IMR-90 (cell line): Measurements from ENCODE around the gene OXER1. TPM values are rescaled to one million over a fixed set of nuclear protein-coding genes. Genes with fewer than 3 reads are reported as not detected.

ENCODE experiments used
- ATAC-seq: fragments of 200-7000 bp; cut with Tn5 transposase; 2 replicates; pipeline ENCODE4 v1.9.1; 2020; ENCODE audit warnings: low read depth, mild to moderate bottlenecking, moderate library complexity
- BruUV-seq: library from RNA; stranded (reverse); fragments of 400-500 nt; replicated peaks from 2 replicates; lab custom pipeline; 2021; lab: Mats Ljungman, UMichigan
- CTCF ChIA-PET: fragments of 300-600 bp; formaldehyde crosslinking; extraction: SDS; loops from one replicate; lab custom pipeline; 2021; ENCODE audit warnings: antibody characterized with exemption; lab: Yijun Ruan, JAX
- POLR2A ChIA-PET: fragments of 300-600 bp; sonication (Branson Sonifier 250); formaldehyde crosslinking; loops from one replicate; lab custom pipeline; 2022; ENCODE audit warnings: antibody characterized with exemption; ENCODE audit not compliant: unreplicated experiment; lab: Charles Lee
- DNase-seq: peaks from one replicate; pipeline ENCODE4 v3.0.0; 2013
- H2AFZ ChIP-seq: replicated peaks from 2 replicates; pipeline ENCODE3; 2013; ENCODE audit warnings: low read length, mild to moderate bottlenecking; ENCODE audit not compliant: poor library complexity
- H2AK5ac ChIP-seq: 2 replicates; pipeline ENCODE4 v1.6.1; 2013; ENCODE audit warnings: low read depth, low read length, inconsistent platforms
- H2AK9ac ChIP-seq: replicated peaks from 2 replicates; pipeline ENCODE3; 2013; ENCODE audit warnings: mild to moderate bottlenecking, low read depth, low read length, moderate library complexity; ENCODE audit not compliant: poor library complexity
- H2BK120ac ChIP-seq: 2 replicates; pipeline ENCODE4 v1.6.1; 2013; ENCODE audit warnings: low read depth, low read length, inconsistent platforms
- H2BK15ac ChIP-seq: 3 replicates; pipeline ENCODE4 v1.6.1; 2013; ENCODE audit warnings: low read depth, low read length, inconsistent platforms
- H2BK20ac ChIP-seq: 2 replicates; pipeline ENCODE4 v1.6.1; 2013; ENCODE audit warnings: low read depth, mild to moderate bottlenecking, inconsistent platforms, low read length, moderate library complexity
- H2BK5ac ChIP-seq: 2 replicates; pipeline ENCODE4 v1.6.1; 2013; ENCODE audit warnings: mild to moderate bottlenecking, low read depth, low read length, inconsistent platforms; ENCODE audit not compliant: poor library complexity, severe bottlenecking
- H3K14ac ChIP-seq: replicated peaks from 2 replicates; pipeline ENCODE4 v1.6.1; 2013; ENCODE audit warnings: low read depth, low read length, inconsistent platforms
- H3K18ac ChIP-seq: 2 replicates; pipeline ENCODE4 v1.6.1; 2013; ENCODE audit warnings: low read depth, low read length, control low read depth
- H3K23ac ChIP-seq: 2 replicates; pipeline ENCODE4 v1.6.1; 2013; ENCODE audit warnings: low read depth, low read length, inconsistent platforms
- H3K27ac ChIP-seq: 2 replicates; pipeline ENCODE4 v1.5.1; 2013; ENCODE audit warnings: mild to moderate bottlenecking, control low read depth, low read length; ENCODE audit not compliant: insufficient read depth
- H3K27me3 ChIP-seq: 2 replicates; pipeline ENCODE4 v1.6.1; 2013; ENCODE audit warnings: low read length; ENCODE audit not compliant: control insufficient read depth, insufficient read depth
- H3K36me3 ChIP-seq: 2 replicates; pipeline ENCODE4 v1.6.1; 2013; ENCODE audit warnings: low read length, mixed read lengths; ENCODE audit not compliant: control insufficient read depth, insufficient read depth
- H3K4ac ChIP-seq: 2 replicates; pipeline ENCODE4 v1.6.1; 2013; ENCODE audit warnings: low read depth, low read length, inconsistent platforms
- H3K4me1 ChIP-seq: 2 replicates; pipeline ENCODE4 v1.6.1; 2013; ENCODE audit warnings: low read length, mixed read lengths; ENCODE audit not compliant: control insufficient read depth, insufficient read depth
- H3K4me2 ChIP-seq: 2 replicates; pipeline ENCODE4 v1.6.1; 2013; ENCODE audit warnings: low read depth, mild to moderate bottlenecking, control low read depth, low read length, moderate library complexity
- H3K4me3 ChIP-seq: 2 replicates; pipeline ENCODE4 v1.5.1; 2013; ENCODE audit warnings: low read depth, mild to moderate bottlenecking, control low read depth, low read length, moderate library complexity; ENCODE audit not compliant: insufficient read depth
- H3K56ac ChIP-seq: 2 replicates; pipeline ENCODE4 v1.6.1; 2013; ENCODE audit warnings: low read length, inconsistent platforms; ENCODE audit not compliant: insufficient read depth; ENCODE audit errors: extremely low read depth
- H3K79me1 ChIP-seq, 2 experiments: 2 replicates each; pipeline ENCODE4 v1.6.1; 2013; ENCODE audit warnings: low read length in 2 of 2, inconsistent platforms in 1 of 2, low read depth in 1 of 2
- H3K9ac ChIP-seq: 2 replicates; pipeline ENCODE4 v1.6.1; 2013; ENCODE audit warnings: low read depth, low read length, control low read depth
- H3K9me1 ChIP-seq: 2 replicates; pipeline ENCODE4 v1.6.1; 2013; ENCODE audit warnings: low read length, inconsistent platforms; ENCODE audit not compliant: insufficient read depth
- H3K9me3 ChIP-seq: 2 replicates; pipeline ENCODE4 v1.6.1; 2013; ENCODE audit warnings: low read length; ENCODE audit not compliant: control insufficient read depth, insufficient read depth
- H4K20me1 ChIP-seq: 2 replicates; pipeline ENCODE4 v1.6.1; 2013; ENCODE audit warnings: low read length, inconsistent platforms; ENCODE audit not compliant: insufficient read depth
- H4K5ac ChIP-seq: 2 replicates; pipeline ENCODE4 v1.6.1; 2013; ENCODE audit warnings: mild to moderate bottlenecking, low read depth, low read length, control low read depth
- H4K8ac ChIP-seq, 2 experiments: 2 replicates each; pipeline ENCODE4 v1.6.1; 2013; ENCODE audit warnings: low read depth in 2 of 2, low read length in 2 of 2, control low read depth in 1 of 2, inconsistent platforms in 1 of 2
- H4K91ac ChIP-seq: 2 replicates; pipeline ENCODE4 v1.6.1; 2013; ENCODE audit warnings: low read depth, low read length, inconsistent platforms; ENCODE audit not compliant: insufficient read depth
- MXI1 ChIP-seq: IDR thresholded peaks from 2 replicates; pipeline ENCODE4 v1.6.1; 2012; ENCODE audit warnings: low read depth, mild to moderate bottlenecking, low read length, moderate library complexity, borderline replicate concordance
- NFE2L2 ChIP-seq: fragments of 150-350 bp; IDR thresholded peaks from 2 replicates; pipeline ENCODE4 v1.6.1; 2016; ENCODE audit warnings: low read depth, mild to moderate bottlenecking, low read length
- POLR2A ChIP-seq: IDR thresholded peaks from 2 replicates; pipeline ENCODE4 v1.6.1; 2012; ENCODE audit warnings: mild to moderate bottlenecking, low read depth, low read length
- WGBS, 2 experiments: methylation state at CpG; one replicate each; pipeline versions ENCODE4 v1.1.5 to v1.1.7; 2013; ENCODE audit warnings: missing lambda C conversion rate in 2 of 2; ENCODE audit not compliant: insufficient read length in 1 of 2; ENCODE audit errors: extremely low coverage in 2 of 2; 5-methylcytosine and 5-hydroxymethylcytosine counted together
- dilution Hi-C: fragments of 300-500 bp; cut with HindIII; formaldehyde crosslinking; loops from one replicate; pipeline ENCODE4 v1.14.3; 2018; ENCODE audit warnings: low sequenced_read_pairs; ENCODE audit not compliant: unreplicated experiment
- in situ Hi-C: fragments of 300-500 bp; cut with MboI; formaldehyde crosslinking; loops from 3 replicates; pipeline ENCODE4 v1.14.3; 2019; ENCODE audit warnings: low sequenced_read_pairs, inconsistent platforms, mixed read lengths
- intact Hi-C: fragments of 100-400 bp; cut with micrococcal nuclease; formaldehyde crosslinking; loops from 2 replicates; pipeline ENCODE4 v1.10.0; 2022
- polyA plus RNA-seq, 3 experiments: library from polyadenylated mRNA; depleted of rRNA; stranded (reverse); fragments of >200 nt; gene quantifications; 2 replicates each; pipeline ENCODE4 v1.2.3, GENCODE V29; 2012; ENCODE audit warnings: low replicate concordance in 1 of 3
- total RNA-seq: library from RNA; depleted of rRNA; stranded (reverse); fragments of >200 nt; gene quantifications from 2 replicates; pipeline ENCODE4 v1.2.3, GENCODE V29; 2012
- TF ChIP-seq, protein P1 (sequence below): fragments of 150-350 bp; IDR thresholded peaks from 2 replicates; pipeline ENCODE4 v1.6.1; 2017; ENCODE audit warnings: mild to moderate bottlenecking, antibody characterized with exemption, low read length, low read depth

OXER1 gene
- total and polyA plus RNA-seq, 2 of the 4 experiments (the other 2 are of a cell fraction): not detected

DNA sequence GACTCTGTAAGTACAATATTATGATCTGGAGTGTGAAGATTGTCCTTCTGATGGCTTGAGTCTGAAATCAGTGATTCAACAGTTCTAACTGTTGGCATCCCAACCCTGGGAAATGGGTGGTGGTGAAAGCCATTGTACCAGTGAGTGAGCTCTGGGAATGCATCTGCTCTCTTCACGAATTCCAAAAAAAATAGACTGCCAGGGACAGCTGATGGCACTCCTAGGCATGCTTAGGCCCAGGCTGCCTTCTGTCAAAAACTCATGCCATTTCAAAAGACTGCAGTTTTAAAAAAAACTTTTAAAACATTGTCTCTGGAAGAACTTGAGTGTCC, 20.3 kb downstream of the OXER1 start:
- Histone ChIP-seq H3K18ac (no peak overlapping the region), H3K27me3 (no peaks in the 10 kb centered on the region), H3K9me3 (no peaks in the 10 kb centered on the region), H2BK15ac (no peak overlapping the region), H2BK120ac (no peak overlapping the region), H3K4me1 (no peaks in the 10 kb centered on the region), H3K4me3 (no peak overlapping the region), H3K23ac (no peak overlapping the region), H3K9me1 (no peaks in the 10 kb centered on the region), H3K14ac (no peak overlapping the region), H3K4me2 (no peak overlapping the region), H4K20me1 (no peaks in the 10 kb centered on the region), H3K36me3 (no peaks in the 10 kb centered on the region; the same call in 1 of the 2 replicates), H3K56ac (no peak overlapping the region), H3K79me1 (no peaks in the 10 kb centered on the region), H3K27ac (no peak overlapping the region), H4K5ac (no peak overlapping the region), H2AK9ac (no peak overlapping the region), H2BK20ac (no peak overlapping the region), H2AFZ (no peak overlapping the region), H2AK5ac (no peak overlapping the region), H4K8ac (no peak overlapping the region), H3K9ac (no peak overlapping the region), H3K4ac (no peak overlapping the region), H4K91ac (no peak overlapping the region), H2BK5ac (no peak overlapping the region)
- no CpG with 5 or more reads among the region's 1 CpG for WGBS, 2 experiments
- TF ChIP-seq NFE2L2 (no peak), MXI1 (no peak), POLR2A (no peak)
- TF ChIP-seq, protein P1, sequence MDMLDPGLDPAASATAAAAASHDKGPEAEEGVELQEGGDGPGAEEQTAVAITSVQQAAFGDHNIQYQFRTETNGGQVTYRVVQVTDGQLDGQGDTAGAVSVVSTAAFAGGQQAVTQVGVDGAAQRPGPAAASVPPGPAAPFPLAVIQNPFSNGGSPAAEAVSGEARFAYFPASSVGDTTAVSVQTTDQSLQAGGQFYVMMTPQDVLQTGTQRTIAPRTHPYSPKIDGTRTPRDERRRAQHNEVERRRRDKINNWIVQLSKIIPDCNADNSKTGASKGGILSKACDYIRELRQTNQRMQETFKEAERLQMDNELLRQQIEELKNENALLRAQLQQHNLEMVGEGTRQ: no peak
- no peak for ATAC-seq
- no peak for DNase-seq
- no TSS peak for BruUV-seq
- POLR2A ChIA-PET: no interaction called here
- intact Hi-C loops (no loop called here), dilution Hi-C loops (no loop called here), in situ Hi-C loops (no loop called here)
- CTCF ChIA-PET: no interaction called here
